Naive thymus-derived CD4-positive, alpha-beta T cell (primary cell): ENCODE measurements around the gene GRPR. TPM values are rescaled to one million over a fixed set of nuclear protein-coding genes. Genes with fewer than 3 reads are reported as not detected.

Source experiments
- ATAC-seq: fragments of 150-1000 bp; cut with Tn5 transposase; 2 replicates; pipeline ENCODE4 v1.10.0; 2021; ENCODE audit warnings: mild to moderate bottlenecking, moderate library complexity
- CTCF ChIA-PET: fragments of 350-600 bp; sonication (Branson Sonifier 250); formaldehyde crosslinking; loops from one replicate; lab custom pipeline; 2021; ENCODE audit warnings: antibody characterized with exemption; lab: Charles Lee
- POLR2A ChIA-PET: fragments of 350-600 bp; sonication (Branson Sonifier 250); formaldehyde crosslinking; loops from one replicate; lab custom pipeline; 2021; ENCODE audit warnings: antibody characterized with exemption, inconsistent platforms; lab: Charles Lee
- DNase-seq, 9 donors: peaks; one replicate each; pipeline versions ENCODE4 v3.0.0 to v3.0.0-alpha.2; 2020 to 2022; ENCODE audit warnings: mixed read lengths in 1 of 9
- H3K27ac ChIP-seq: one replicate; pipeline ENCODE4 v1.7.0; 2013; ENCODE audit warnings: mild to moderate bottlenecking, low read depth, low read length, moderate library complexity
- H3K27me3 ChIP-seq, 2 donors: one replicate each; pipeline ENCODE4 v1.7.0; 2013; ENCODE audit warnings: low read length in 2 of 2, mild to moderate bottlenecking in 2 of 2, moderate library complexity in 2 of 2; ENCODE audit not compliant: control insufficient read depth in 2 of 2, insufficient read depth in 2 of 2
- H3K36me3 ChIP-seq, 3 experiments: 1 replicate in 2 of 3; 2 replicates in 1 of 3; pipeline ENCODE4 v1.7.0; 2013; ENCODE audit warnings: low read length in 3 of 3, mild to moderate bottlenecking in 3 of 3, moderate library complexity in 1 of 3; ENCODE audit not compliant: insufficient read depth in 3 of 3, control insufficient read depth in 2 of 3
- H3K4me1 ChIP-seq, 2 donors: one replicate each; pipeline ENCODE4 v1.7.0; 2013; ENCODE audit warnings: low read length in 2 of 2, mild to moderate bottlenecking in 2 of 2, moderate library complexity in 1 of 2; ENCODE audit not compliant: control insufficient read depth in 2 of 2, insufficient read depth in 2 of 2
- H3K4me3 ChIP-seq: 2 replicates; pipeline ENCODE4 v1.7.0; 2013; ENCODE audit warnings: mild to moderate bottlenecking, low read length
- H3K9me3 ChIP-seq, 3 experiments: 1 replicate in 2 of 3; 2 replicates in 1 of 3; pipeline ENCODE4 v1.7.0; 2013; ENCODE audit warnings: low read length in 3 of 3; ENCODE audit not compliant: control insufficient read depth in 2 of 3
- H3K27ac Mint-ChIP-seq, 9 donors: one replicate each; pipeline ENCODE4 v1.8.0; 2020 to 2022; ENCODE audit warnings: mixed read lengths in 9 of 9, mild to moderate bottlenecking in 8 of 9, moderate library complexity in 5 of 9, inconsistent platforms in 2 of 9
- H3K27me3 Mint-ChIP-seq, 5 donors: one replicate each; pipeline ENCODE4 v1.8.0; 2021 to 2022; ENCODE audit warnings: mixed read lengths in 5 of 5, mild to moderate bottlenecking in 1 of 5
- H3K36me3 Mint-ChIP-seq, 5 donors: one replicate each; pipeline ENCODE4 v1.8.0; 2020 to 2022; ENCODE audit warnings: mixed read lengths in 5 of 5, mild to moderate bottlenecking in 3 of 5, inconsistent platforms in 1 of 5
- H3K4me1 Mint-ChIP-seq, 7 donors: one replicate each; pipeline ENCODE4 v1.8.0; 2020 to 2022; ENCODE audit warnings: mixed read lengths in 7 of 7, mild to moderate bottlenecking in 3 of 7, inconsistent platforms in 1 of 7
- H3K4me3 Mint-ChIP-seq, 10 donors: one replicate each; pipeline ENCODE4 v1.8.0; 2020 to 2022; ENCODE audit warnings: mild to moderate bottlenecking in 10 of 10, mixed read lengths in 10 of 10, moderate library complexity in 6 of 10, inconsistent platforms in 2 of 10
- H3K9me3 Mint-ChIP-seq, 11 donors: one replicate each; pipeline ENCODE4 v1.8.0; 2020 to 2022; ENCODE audit warnings: mixed read lengths in 11 of 11, mild to moderate bottlenecking in 4 of 11, inconsistent platforms in 1 of 11, moderate library complexity in 1 of 11
- intact Hi-C, 2 donors: fragments of 100-400 bp; cut with micrococcal nuclease; formaldehyde crosslinking; loops; one replicate each; pipeline ENCODE4 v1.15.1; 2023
- polyA plus RNA-seq, 2 donors: library from polyadenylated mRNA; unstranded; fragments of 300-500 nt; fragmentation: Illumina TruSeq; gene quantifications; one replicate each; pipeline ENCODE4 v1.2.3, GENCODE V29; 2021
- total RNA-seq, 6 experiments: library from RNA in 5 of 6; stranded (reverse) in 5 of 6; gene quantifications; 1 replicate in 5 of 6; 2 replicates in 1 of 6; pipeline ENCODE4 v1.2.3 and lab custom pipeline; 2021 to 2026

The GRPR gene
- total RNA-seq (under 1 TPM in 3 of 5 experiments, not detected in 2; 0.16 to 0.51 (median 0.24) TPM), polyA plus RNA-seq (not detected), total RNA-seq (lab: John Stamatoyannopoulos, UW) (not detected)

- H3K36me3 Mint-ChIP-seq: no peaks in the 10 kb centered on the region
- Histone ChIP-seq H3K4me3 (no peak within 1 kb of the TSS), H3K4me1 (no peaks in the 10 kb centered on the region), H3K36me3 (no peaks in the 10 kb centered on the region), H3K27me3 (no peaks in the 10 kb centered on the region), H3K9me3 (no peaks in the 10 kb centered on the region), H3K27ac (no peak within 1 kb of the TSS)
- peak within 1 kb of the TSS in 1 of 9 donors; percentile 10 for H3K27ac Mint-ChIP-seq
- peaks cover 0 to 4% (median 0%) of the 10 kb centered on the region in 11 donors for H3K9me3 Mint-ChIP-seq
- intact Hi-C loops: loop anchor here (1.0 to 10.0 kb wide), 9 partner anchors 269 to 572 kb away; partner anchors contain the start of gene AP1S2 (in 1 of the 2)
- H3K27me3 Mint-ChIP-seq: peaks cover 0 to 26% (median under 1%) of the 10 kb centered on the region in 5 donors
- DNase-seq (peak; percentile 20 to 61 (median 48)), ATAC-seq (peak; percentile 92)
- H3K4me3 Mint-ChIP-seq: peak within 1 kb of the TSS in 4 of 10 donors; percentile 37 to 48 (median 41)
- ChIA-PET CTCF (interaction anchor here (0.6 to 1.0 kb wide), 4 partner anchors 19 to 546 kb away, joined by 3 to 4 read pairs (median 3); no protein-coding TSS in a partner anchor), POLR2A (no interaction called here)
- H3K4me1 Mint-ChIP-seq: peaks cover 0 to 17% (median 6%) of the 10 kb centered on the region in 7 donors
Observed at GRCh38 chrX:16123222-16123786, at the start of gene GRPR. GRPR (plus strand) TSS chrX:16123565; CDS start chrX:16123954, 389 bp downstream.

- Mint-ChIP-seq H3K4me3 (no peak overlapping the region), H3K27me3 (peaks cover 0 to 6% (median 2%) of the 10 kb centered on the region in 5 donors), H3K27ac (no peak overlapping the region), H3K9me3 (peaks cover 0 to 1% (median 0%) of the 10 kb centered on the region in 11 donors), H3K4me1 (no peaks in the 10 kb centered on the region), H3K36me3 (no peaks in the 10 kb centered on the region)
- Histone ChIP-seq H3K27ac (no peak overlapping the region), H3K4me3 (no peak overlapping the region), H3K9me3 (no peaks in the 10 kb centered on the region), H3K36me3 (no peaks in the 10 kb centered on the region), H3K4me1 (no peaks in the 10 kb centered on the region), H3K27me3 (no peaks in the 10 kb centered on the region)
- intact Hi-C loops: no loop called here
- ChIA-PET POLR2A (interaction anchor here (0.7 kb wide), 1 partner anchor 114 kb away, joined by 3 read pairs; no protein-coding TSS in a partner anchor), CTCF (interaction anchor here (1.0 kb wide), 1 partner anchor 55 kb away, joined by 3 read pairs; no protein-coding TSS in a partner anchor)
- DNase-seq (no peak), ATAC-seq (no peak)
Observed at GRCh38 chrX:16075087-16075486, 48.3 kb upstream of the GRPR start.

GRCh38 chrX:16076834-16077233 lies 46.5 kb upstream of the GRPR start:
- peaks cover 0 to 1% (median 0%) of the 10 kb centered on the region in 11 donors for H3K9me3 Mint-ChIP-seq
- no peak for ATAC-seq
- CTCF ChIA-PET: no interaction called here
- no peak for DNase-seq
- H3K4me3 Mint-ChIP-seq: no peak overlapping the region
- no peaks in the 10 kb centered on the region for H3K27me3 ChIP-seq
- H3K27me3 Mint-ChIP-seq: peaks cover 0 to 6% (median 2%) of the 10 kb centered on the region in 5 donors
- intact Hi-C loops: no loop called here
- no peak overlapping the region for H3K27ac ChIP-seq
- H3K4me3 ChIP-seq: no peak overlapping the region
- H3K4me1 ChIP-seq: no peaks in the 10 kb centered on the region
- no peaks in the 10 kb centered on the region for H3K36me3 Mint-ChIP-seq
- H3K36me3 ChIP-seq: no peaks in the 10 kb centered on the region
- no peak overlapping the region for H3K27ac Mint-ChIP-seq
- no peaks in the 10 kb centered on the region for H3K4me1 Mint-ChIP-seq
- H3K9me3 ChIP-seq: no peaks in the 10 kb centered on the region
- POLR2A ChIA-PET: no interaction called here

GRCh38 chrX:16077811-16078210 lies 45.6 kb upstream of the GRPR start:
- no peak overlapping the region for H3K27ac ChIP-seq
- H3K36me3 ChIP-seq: no peaks in the 10 kb centered on the region
- DNase-seq (no peak), ATAC-seq (no peak)
- H3K9me3 ChIP-seq: no peaks in the 10 kb centered on the region
- no peak overlapping the region for H3K4me3 Mint-ChIP-seq
- no peak overlapping the region for H3K27ac Mint-ChIP-seq
- H3K4me3 ChIP-seq: no peak overlapping the region
- no peaks in the 10 kb centered on the region for H3K27me3 ChIP-seq
- peaks cover 0 to 1% (median 0%) of the 10 kb centered on the region in 11 donors for H3K9me3 Mint-ChIP-seq
- ChIA-PET POLR2A (no interaction called here), CTCF (no interaction called here)
- intact Hi-C loops: no loop called here
- peaks cover 0 to 4% (median 2%) of the 10 kb centered on the region in 5 donors for H3K27me3 Mint-ChIP-seq
- H3K4me1 ChIP-seq: no peaks in the 10 kb centered on the region
- H3K4me1 Mint-ChIP-seq: no peaks in the 10 kb centered on the region
- H3K36me3 Mint-ChIP-seq: no peaks in the 10 kb centered on the region

GRCh38 chrX:16081357-16081756 lies 42.0 kb upstream of the GRPR start:
- ChIA-PET POLR2A (no interaction called here), CTCF (no interaction called here)
- Histone ChIP-seq H3K4me1 (no peaks in the 10 kb centered on the region), H3K27me3 (no peaks in the 10 kb centered on the region), H3K36me3 (no peaks in the 10 kb centered on the region), H3K4me3 (no peak overlapping the region), H3K27ac (no peak overlapping the region), H3K9me3 (no peaks in the 10 kb centered on the region)
- intact Hi-C loops: no loop called here
- DNase-seq (no peak), ATAC-seq (no peak)
- peaks cover 0 to 7% (median 0%) of the 10 kb centered on the region in 5 donors for H3K27me3 Mint-ChIP-seq
- H3K4me1 Mint-ChIP-seq: no peaks in the 10 kb centered on the region
- H3K4me3 Mint-ChIP-seq: no peak overlapping the region
- H3K27ac Mint-ChIP-seq: no peak overlapping the region
- no peaks in the 10 kb centered on the region for H3K36me3 Mint-ChIP-seq
- H3K9me3 Mint-ChIP-seq: peaks cover 0 to 1% (median 0%) of the 10 kb centered on the region in 11 donors

- H3K9me3 Mint-ChIP-seq: no peaks in the 10 kb centered on the region
- no peak overlapping the region for H3K4me3 Mint-ChIP-seq
- Histone ChIP-seq H3K9me3 (no peaks in the 10 kb centered on the region), H3K4me1 (no peaks in the 10 kb centered on the region), H3K27me3 (no peaks in the 10 kb centered on the region), H3K36me3 (no peaks in the 10 kb centered on the region), H3K4me3 (no peak overlapping the region), H3K27ac (no peak overlapping the region)
- H3K27me3 Mint-ChIP-seq: peaks cover 0 to 7% (median 0%) of the 10 kb centered on the region in 5 donors
- no peak for DNase-seq
- CTCF ChIA-PET: no interaction called here
- ATAC-seq: no peak
- no peak overlapping the region for H3K27ac Mint-ChIP-seq
- POLR2A ChIA-PET: no interaction called here
- H3K36me3 Mint-ChIP-seq: no peaks in the 10 kb centered on the region
- no peaks in the 10 kb centered on the region for H3K4me1 Mint-ChIP-seq
- intact Hi-C loops: no loop called here
Observed at GRCh38 chrX:16082470-16083085, 40.8 kb upstream of the GRPR start.
